AG04450 (cell line): ENCODE measurements around the gene MAN1C1. TPM values are rescaled to one million over a fixed set of nuclear protein-coding genes. Genes with fewer than 3 reads are reported as not detected.
"Not testable (repeated sequence)": the region's sequence is repeated elsewhere in the genome, so short reads cannot be mapped to it uniquely, and the experiment has no call there.

ENCODE experiments used
- CTCF ChIA-PET: fragments of 300-600, 350-600 bp; formaldehyde crosslinking; extraction: SDS; loops from one replicate; lab custom pipeline; 2022; ENCODE audit warnings: antibody characterized with exemption, inconsistent platforms; lab: Charles Lee
- POLR2A ChIA-PET: fragments of 350-600 bp; formaldehyde crosslinking; extraction: SDS; loops from one replicate; lab custom pipeline; 2021; ENCODE audit warnings: antibody characterized with exemption, inconsistent platforms; lab: Yijun Ruan, JAX
- DNase-seq: peaks from one replicate; pipeline ENCODE4 v3.0.0-alpha.2; 2011; ENCODE audit warnings: low read depth, low spot score
- H3K27ac ChIP-seq: one replicate; pipeline ENCODE4 v1.5.1; 2012; ENCODE audit warnings: low read depth, low read length, control low read depth
- H3K27me3 ChIP-seq: one replicate; pipeline ENCODE4 v1.6.0; 2012; ENCODE audit warnings: low read length; ENCODE audit not compliant: control insufficient read depth, insufficient read depth
- H3K4me3 ChIP-seq: 2 replicates; pipeline ENCODE4 v1.5.1; 2011; ENCODE audit warnings: mild to moderate bottlenecking, low read depth, low read length, control low read depth
- H3K9me3 ChIP-seq: 2 replicates; pipeline ENCODE4 v1.5.1; 2012; ENCODE audit warnings: low read length; ENCODE audit not compliant: control insufficient read depth, insufficient read depth
- CTCF ChIP-seq: IDR thresholded peaks from 2 replicates; pipeline ENCODE4 v1.5.1; 2011; ENCODE audit warnings: low read depth, low read length, control low read depth, inconsistent platforms
- polyA plus RNA-seq: library from polyadenylated mRNA; depleted of rRNA; stranded (reverse); fragments of >200 nt; gene quantifications from 2 replicates; pipeline ENCODE4 v1.2.3, GENCODE V29; 2011

Gene MAN1C1
- polyA plus RNA-seq, 1 experiment: 16.9 TPM

GRCh38 chr1:25695771-25696311 lies 79.2 kb downstream of the MAN1C1 start:
- TF ChIP-seq CTCF: no peak
- H3K27ac ChIP-seq: peak overlapping the region; percentile 99
- POLR2A ChIA-PET: interaction anchor here (1.3 to 1.7 kb wide), 2 partner anchors 15 to 77 kb away, joined by 4 to 29 read pairs; no protein-coding TSS in a partner anchor
- no peak overlapping the region for H3K4me3 ChIP-seq
- H3K9me3 ChIP-seq: no peaks in the 10 kb centered on the region; the same call in 1 of the 2 replicates
- no peaks in the 10 kb centered on the region for H3K27me3 ChIP-seq
- CTCF ChIA-PET: no interaction called here
- DNase-seq: peak; percentile 86

GRCh38 chr1:25696643-25697042 lies 80.1 kb downstream of the MAN1C1 start:
- DNase-seq, H3K9me3 ChIP-seq, H3K27me3 ChIP-seq, H3K4me3 ChIP-seq, POLR2A ChIA-PET: not testable (repeated sequence)
- peak overlapping the region; percentile 99 for H3K27ac ChIP-seq
- CTCF ChIA-PET: interaction anchor here (1.6 kb wide), 1 partner anchor 99 kb away, joined by 3 read pairs; no protein-coding TSS in a partner anchor

- CTCF ChIA-PET: interaction anchor here (1.6 kb wide), 1 partner anchor 98 kb away, joined by 3 read pairs; no protein-coding TSS in a partner anchor
These were observed 81.0 kb downstream of the MAN1C1 start for GRCh38 chr1:25697435-25698217.

GRCh38 chr1:25698252-25698651 lies 81.7 kb downstream of the MAN1C1 start:
- H3K9me3 ChIP-seq: no peaks in the 10 kb centered on the region; the same call in 1 of the 2 replicates
- no peak for DNase-seq
- H3K4me3 ChIP-seq: no peak overlapping the region
- H3K27me3 ChIP-seq: no peaks in the 10 kb centered on the region
- H3K27ac ChIP-seq: no peak overlapping the region
- ChIA-PET POLR2A (interaction anchor here (1.1 kb wide), 2 partner anchors 12 to 13 kb away, joined by 4 to 6 read pairs; no protein-coding TSS in a partner anchor), CTCF (interaction anchor here (1.6 kb wide), 1 partner anchor 98 kb away, joined by 3 read pairs; no protein-coding TSS in a partner anchor)
- no peak for TF ChIP-seq CTCF

More at GRCh38 chr1:25697435-25698217, 81.0 kb downstream of the MAN1C1 start:
- POLR2A ChIA-PET: interaction anchor here (1.1 kb wide), 1 partner anchor 14 kb away, joined by 4 read pairs; no protein-coding TSS in a partner anchor
- TF ChIP-seq CTCF: 0 out of 2 replicates have a peak, but pooled peaks have one; percentile 4
- Histone ChIP-seq H3K9me3 (no peaks in the 10 kb centered on the region; the same call in 1 of the 2 replicates), H3K27me3 (no peaks in the 10 kb centered on the region), H3K4me3 (no peak overlapping the region), H3K27ac (no peak overlapping the region)
- no peak for DNase-seq

GRCh38 chr1:25699059-25699458 lies 82.5 kb downstream of the MAN1C1 start:
- DNase-seq, H3K4me3 ChIP-seq, H3K27me3 ChIP-seq, H3K9me3 ChIP-seq, CTCF ChIA-PET: not testable (repeated sequence)
- POLR2A ChIA-PET: interaction anchor here (1.1 kb wide), 1 partner anchor 11 kb away, joined by 6 read pairs; no protein-coding TSS in a partner anchor
- H3K27ac ChIP-seq: peak overlapping the region; percentile 77
